Ovary (tissue), 9 donors: ENCODE data around the gene PMF1. TPM values are rescaled to one million over a fixed set of nuclear protein-coding genes. Genes with fewer than 3 reads are reported as not detected.

Experiments used
- DNase-seq, 5 donors: peaks; one replicate each; pipeline ENCODE4 v3.0.0-alpha.2; 2019 to 2020
- H3K27ac ChIP-seq, 2 donors: fragments of 200-600 bp; one replicate each; pipeline versions ENCODE4 v1.5.1 to v1.8.0; 2019 to 2022
- H3K27me3 ChIP-seq: fragments of 200-600 bp; one replicate; pipeline ENCODE4 v1.8.0; 2022
- H3K36me3 ChIP-seq: fragments of 200-600 bp; sonication (generic); one replicate; pipeline ENCODE4 v1.5.1; 2019
- H3K4me1 ChIP-seq: one replicate; pipeline ENCODE4 v1.8.1; 2013; ENCODE audit warnings: mild to moderate bottlenecking, moderate library complexity; ENCODE audit not compliant: insufficient read depth
- H3K4me3 ChIP-seq: fragments of 200-600 bp; sonication (generic); one replicate; pipeline ENCODE4 v1.5.1; 2017
- H3K9me3 ChIP-seq, 2 donors: fragments of 200-600 bp in 1 of 2; sonication (generic) in 1 of 2; one replicate each; pipeline versions ENCODE4 v1.5.1 to v1.8.1; 2013 to 2019; ENCODE audit warnings: mild to moderate bottlenecking in 1 of 2, moderate library complexity in 1 of 2
- EP300 ChIP-seq: sonication (generic); formaldehyde crosslinking; IDR thresholded peaks from one replicate; pipeline ENCODE4 v1.6.1; 2017; ENCODE audit warnings: antibody characterized with exemption
- POLR2A ChIP-seq: fragments of 450-650 bp; IDR thresholded peaks from one replicate; pipeline ENCODE4 v1.6.1; 2017; ENCODE audit warnings: antibody characterized with exemption, mild to moderate bottlenecking, moderate library complexity
- WGBS, 3 donors: extraction: QIAGEN DNeasy Blood & Tissue Kit in 1 of 3; methylation state at CpG; one replicate each; pipeline versions ENCODE4 v1.1.5 to v1.1.7; 2013 to 2017; 5-methylcytosine and 5-hydroxymethylcytosine counted together
- intact Hi-C, 4 donors: fragments of 100-400 bp; cut with DNase I; formaldehyde crosslinking; loops; one replicate each; pipeline versions ENCODE4 v1.11.0 to v1.15.1; 2022 to 2023
- polyA plus RNA-seq, 2 donors: library from polyadenylated mRNA; stranded (reverse); fragments of 200-250 nt in 1 of 2; fragments of 350-450 nt in 1 of 2; fragmentation: Illumina TruSeq in 1 of 2; extraction: RNeasy Lipid Tissue Mini Kit (QIAGEN cat#74804) in 1 of 2; gene quantifications; one replicate each; pipeline ENCODE4 v1.2.3, GENCODE V29; 2013 to 2014
- total RNA-seq, 7 donors: library from RNA; depleted of rRNA in 2 of 7; stranded (reverse); fragments of >200 nt in 2 of 7; fragmentation: NEBNext Ultra II Directional in 3 of 7; extraction: Animal tissue kit (Norgen Biotek cat#: 25700) in 3 of 7; gene quantifications; one replicate each; pipeline versions ENCODE4 v1.1.0 to v1.2.4, GENCODE V29; 2016 to 2023
- TF ChIP-seq, protein P1 (sequence below), 3 donors: fragments of 450-650 bp in 2 of 3; fragments of 200-600 bp in 1 of 3; IDR thresholded peaks; one replicate each; pipeline versions ENCODE4 v1.5.1 to v1.8.0; 2016 to 2022; ENCODE audit warnings: antibody characterized with exemption in 3 of 3, mild to moderate bottlenecking in 1 of 3
- donor health status: DM: no; HTN: no; CAD: no; lungs with moderate emphysema.
- donor health status: DM: no; HTN: no; CAD: no.
- donor health status: Bipolar disorder and iron deficiency.
- donor health status: DM: yes; HTN: yes; CAD: no.
- donor health status: DM: no; HTN: no; CAD: no.
- donor health status: DM: yes; HTN: yes; CAD: no.

Gene PMF1
- total and polyA plus RNA-seq, 9 donors: 35.0 to 84.2 (median 53.0) TPM

- Histone ChIP-seq H3K9me3 (no peaks in the 10 kb centered on the region), H3K4me3 (no peak overlapping the region), H3K36me3 (no peaks in the 10 kb centered on the region), H3K27ac (no peak overlapping the region), H3K27me3 (no peaks in the 10 kb centered on the region), H3K4me1 (no peaks in the 10 kb centered on the region)
- intact Hi-C loops: loop anchor here in 1 of 4 donors (2.0 kb wide), 1 partner anchor 15 kb away; no protein-coding TSS in a partner anchor
- WGBS, 3 donors: 90 to 95% (median 91%) methylated on average over 2 of the region's 2 CpGs
- no peak for DNase-seq
- TF ChIP-seq, protein P1, sequence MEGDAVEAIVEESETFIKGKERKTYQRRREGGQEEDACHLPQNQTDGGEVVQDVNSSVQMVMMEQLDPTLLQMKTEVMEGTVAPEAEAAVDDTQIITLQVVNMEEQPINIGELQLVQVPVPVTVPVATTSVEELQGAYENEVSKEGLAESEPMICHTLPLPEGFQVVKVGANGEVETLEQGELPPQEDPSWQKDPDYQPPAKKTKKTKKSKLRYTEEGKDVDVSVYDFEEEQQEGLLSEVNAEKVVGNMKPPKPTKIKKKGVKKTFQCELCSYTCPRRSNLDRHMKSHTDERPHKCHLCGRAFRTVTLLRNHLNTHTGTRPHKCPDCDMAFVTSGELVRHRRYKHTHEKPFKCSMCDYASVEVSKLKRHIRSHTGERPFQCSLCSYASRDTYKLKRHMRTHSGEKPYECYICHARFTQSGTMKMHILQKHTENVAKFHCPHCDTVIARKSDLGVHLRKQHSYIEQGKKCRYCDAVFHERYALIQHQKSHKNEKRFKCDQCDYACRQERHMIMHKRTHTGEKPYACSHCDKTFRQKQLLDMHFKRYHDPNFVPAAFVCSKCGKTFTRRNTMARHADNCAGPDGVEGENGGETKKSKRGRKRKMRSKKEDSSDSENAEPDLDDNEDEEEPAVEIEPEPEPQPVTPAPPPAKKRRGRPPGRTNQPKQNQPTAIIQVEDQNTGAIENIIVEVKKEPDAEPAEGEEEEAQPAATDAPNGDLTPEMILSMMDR (IDR thresholded peaks at IDR 0.05): no peak
- TF ChIP-seq POLR2A (no peak), EP300 (no peak)
Measured at GRCh38 chr1:156257711-156258110, 44.9 kb downstream of the PMF1 start.

DNA sequence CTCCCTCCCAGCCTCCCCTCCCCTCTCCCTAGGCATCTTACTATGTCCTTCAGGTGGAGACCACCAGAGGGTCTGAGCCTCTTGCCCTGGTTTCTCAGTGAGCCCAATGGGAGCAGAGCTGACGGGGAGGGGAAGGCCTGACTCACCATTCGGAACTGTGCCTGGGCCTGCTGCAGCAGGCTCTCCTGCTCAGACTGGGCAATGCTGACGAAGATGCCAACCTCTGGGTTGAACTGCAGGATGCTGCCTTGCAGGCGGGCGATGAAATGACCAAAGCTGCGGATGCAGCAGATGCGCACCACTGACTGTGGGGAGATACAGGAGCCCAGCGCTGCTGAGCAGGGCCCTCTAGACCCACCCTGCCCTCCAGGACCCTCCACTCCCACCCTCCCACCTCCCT, 46.1 kb downstream of the PMF1 start:
- Histone ChIP-seq H3K4me3 (no peak overlapping the region), H3K4me1 (no peaks in the 10 kb centered on the region), H3K27ac (no peak overlapping the region), H3K27me3 (no peaks in the 10 kb centered on the region), H3K9me3 (no peaks in the 10 kb centered on the region), H3K36me3 (no peaks in the 10 kb centered on the region)
- 95 to 96% (median 95%) methylated on average over 8 of the region's 8 CpGs for WGBS, 3 donors
- intact Hi-C loops: loop anchor here in 1 of 4 donors (2.0 kb wide), 1 partner anchor 14 kb away; no protein-coding TSS in a partner anchor
- no peak for DNase-seq
- no peak for TF ChIP-seq EP300
- no peak for TF ChIP-seq POLR2A
- TF ChIP-seq, protein P1 (IDR thresholded peaks at IDR 0.05): no peak

GRCh38 chr1:156259805-156260204, 47.0 kb downstream of the PMF1 start:
- no peak for DNase-seq
- Histone ChIP-seq H3K9me3 (no peaks in the 10 kb centered on the region), H3K36me3 (no peaks in the 10 kb centered on the region), H3K27me3 (no peaks in the 10 kb centered on the region), H3K4me3 (no peak overlapping the region), H3K4me1 (no peaks in the 10 kb centered on the region), H3K27ac (no peak overlapping the region)
- WGBS, 3 donors: 27 to 39% (median 28%) methylated on average over 3 of the region's 3 CpGs
- TF ChIP-seq POLR2A (no peak), EP300 (no peak)
- TF ChIP-seq, protein P1 (IDR thresholded peaks at IDR 0.05): no peak
- intact Hi-C loops: loop anchor here in 1 of 4 donors (2.0 kb wide), 1 partner anchor 13 kb away; no protein-coding TSS in a partner anchor

DNA sequence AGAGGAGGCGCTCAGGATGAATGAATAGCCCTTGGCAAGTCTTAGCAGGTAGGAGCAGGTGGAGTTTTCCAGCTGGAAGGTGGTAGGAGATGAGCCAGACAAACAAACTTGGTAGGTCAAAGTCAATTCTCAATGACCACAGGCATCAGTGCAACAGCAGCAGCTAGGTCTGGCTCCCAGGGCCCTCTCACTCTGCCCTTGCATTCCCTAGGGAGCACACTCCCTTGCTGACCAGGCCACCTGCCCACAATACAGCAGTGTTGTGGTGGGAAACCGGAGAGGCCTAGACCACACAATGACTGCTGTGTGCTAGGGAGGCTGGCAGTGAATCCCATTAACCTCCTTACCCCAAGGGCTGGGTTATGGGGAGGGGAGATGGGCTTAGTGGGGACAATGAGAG, 48.1 kb downstream of the PMF1 start:
- TF ChIP-seq, protein P1 (IDR thresholded peaks at IDR 0.05): no peak
- no peak for TF ChIP-seq POLR2A
- TF ChIP-seq EP300: no peak
- no peak for DNase-seq
- no peaks in the 10 kb centered on the region for H3K27me3 ChIP-seq
- H3K36me3 ChIP-seq: no peaks in the 10 kb centered on the region
- no peak overlapping the region for H3K27ac ChIP-seq
- intact Hi-C loops: no loop called here
- H3K9me3 ChIP-seq: no peaks in the 10 kb centered on the region
- 81 to 93% (median 89%) methylated on average over 2 of the region's 2 CpGs for WGBS, 3 donors
- H3K4me1 ChIP-seq: no peaks in the 10 kb centered on the region
- H3K4me3 ChIP-seq: no peak overlapping the region
